ENCODE measurements around the gene CREB3L2.
A peak's percentile ranks its signal among the peaks of the same experiment; 100 is the strongest.
"Not testable (repeated sequence)": the region's sequence is repeated elsewhere in the genome, so short reads cannot be mapped to it uniquely, and the experiment has no call there.

Gene CREB3L2

DNA sequence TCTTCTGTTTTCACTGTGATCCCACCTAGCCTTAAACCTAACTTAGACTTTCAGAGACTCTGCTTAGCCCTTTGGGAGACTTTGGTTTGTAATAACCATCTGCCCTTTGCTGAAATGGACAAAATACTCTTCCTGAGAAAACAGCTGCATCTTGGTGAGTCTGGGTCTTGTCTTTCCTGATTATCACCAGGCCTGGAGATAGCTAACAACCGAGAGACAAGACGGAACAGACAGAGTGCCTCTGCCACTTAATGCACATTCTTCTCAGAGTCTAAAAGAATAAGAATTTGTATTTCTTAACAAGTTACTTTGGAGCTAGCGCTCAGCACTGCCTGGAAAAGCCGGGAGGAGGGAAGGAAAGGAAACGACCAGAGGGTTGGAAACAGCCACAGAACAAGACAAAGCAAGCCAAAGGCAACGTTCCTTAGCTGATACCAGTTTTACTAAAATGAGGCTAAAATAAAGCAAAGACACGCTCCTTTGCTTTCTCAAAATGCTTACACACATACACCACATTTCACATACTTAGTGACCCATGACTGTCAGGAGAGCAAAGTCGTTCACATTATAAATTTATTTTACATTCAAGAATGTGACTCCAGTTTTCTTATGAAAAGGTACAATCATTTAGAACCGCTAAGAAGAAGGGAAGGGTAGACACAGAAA, 84.8 kb downstream of the CREB3L2 start:
- peaks cover 17% of the 10 kb centered on the region for H3K36me3 Mint-ChIP-seq
- no peak overlapping the region for H3K27ac Mint-ChIP-seq
- peaks cover 10% of the 10 kb centered on the region for H3K4me1 Mint-ChIP-seq (ENCODE audit: low read depth)
- no peaks in the 10 kb centered on the region for H3K27me3 Mint-ChIP-seq
- H3K4me3 Mint-ChIP-seq, result no peak overlapping the region
- H3K9me3 Mint-ChIP-seq (ENCODE audit: low read depth), result no peaks in the 10 kb centered on the region

DNA sequence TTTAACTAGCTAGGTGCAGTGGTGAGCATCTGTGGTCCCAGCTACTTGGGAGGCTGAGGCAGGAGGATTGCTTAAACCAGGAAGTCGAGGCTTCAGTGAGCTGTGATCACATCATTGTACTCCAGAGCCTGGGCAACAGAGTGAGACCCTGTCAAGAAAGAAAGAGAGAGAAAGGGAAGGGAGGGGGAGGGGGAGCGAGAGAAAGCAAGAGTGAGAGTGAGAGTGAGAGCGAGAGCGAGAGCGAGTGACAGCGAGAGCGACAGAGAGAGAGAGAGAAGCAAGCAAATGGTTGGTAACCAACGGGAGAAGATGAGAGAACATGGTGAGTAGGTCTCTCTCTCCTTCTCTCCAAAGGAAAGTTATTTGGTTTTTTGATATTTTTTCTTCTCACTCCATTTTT, 85.3 kb downstream of the CREB3L2 start:
- Mint-ChIP-seq H3K27ac (no peak overlapping the region), H3K4me1 (ENCODE audit: low read depth) (peaks cover 10% of the 10 kb centered on the region), H3K36me3 (peaks cover 16% of the 10 kb centered on the region), H3K27me3 (no peaks in the 10 kb centered on the region), H3K9me3 (ENCODE audit: low read depth) (no peaks in the 10 kb centered on the region), H3K4me3 (no peak overlapping the region)

DNA sequence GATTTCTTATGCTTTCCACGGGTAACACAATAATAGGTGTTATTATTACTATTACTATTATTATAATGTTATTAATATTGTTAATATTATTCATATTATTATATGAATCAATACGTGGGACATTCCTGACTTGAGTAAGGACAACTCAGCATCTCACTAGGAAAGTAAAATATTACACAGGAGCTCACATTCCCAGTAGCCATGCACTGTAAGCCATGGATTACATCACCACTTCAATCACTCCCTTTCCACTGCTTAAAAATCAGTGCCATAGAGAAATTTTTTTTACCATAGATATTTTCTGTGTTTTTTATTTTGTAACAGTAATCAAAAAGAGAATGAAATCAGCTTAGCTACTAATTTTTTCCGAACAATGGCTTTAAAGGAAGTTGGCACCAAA, 86.6 kb downstream of the CREB3L2 start:
- Mint-ChIP-seq H3K27me3 (no peaks in the 10 kb centered on the region), H3K9me3 (ENCODE audit: low read depth) (no peaks in the 10 kb centered on the region), H3K4me1 (ENCODE audit: low read depth) (no peaks in the 10 kb centered on the region), H3K36me3 (peaks cover 10% of the 10 kb centered on the region), H3K27ac (no peak overlapping the region), H3K4me3 (no peak overlapping the region)

DNA sequence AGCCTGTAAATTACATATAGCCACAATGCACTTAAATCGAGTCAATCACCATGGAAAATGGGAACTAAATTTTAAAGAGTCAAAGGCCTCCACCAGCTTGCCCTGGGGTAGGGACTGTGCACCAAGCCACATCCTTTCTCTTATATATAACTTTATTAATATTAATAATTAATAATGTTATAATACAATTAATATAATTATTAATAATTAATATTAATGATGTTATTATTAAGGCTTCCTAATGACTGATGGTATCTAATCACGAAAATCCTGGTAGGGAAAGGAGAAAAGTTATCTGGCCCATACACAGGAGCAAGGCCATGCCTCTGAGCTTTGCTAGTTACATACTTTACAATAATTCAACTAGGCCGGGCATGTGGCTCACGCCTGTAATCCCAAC, 87.9 kb downstream of the CREB3L2 start:
- no peak overlapping the region for H3K4me3 Mint-ChIP-seq
- H3K36me3 Mint-ChIP-seq, result peaks cover 10% of the 10 kb centered on the region
- no peaks in the 10 kb centered on the region for H3K4me1 Mint-ChIP-seq (ENCODE audit: low read depth)
- H3K27ac Mint-ChIP-seq, result no peak overlapping the region
- no peaks in the 10 kb centered on the region for H3K9me3 Mint-ChIP-seq (ENCODE audit: low read depth)
- H3K27me3 Mint-ChIP-seq, result no peaks in the 10 kb centered on the region

DNA sequence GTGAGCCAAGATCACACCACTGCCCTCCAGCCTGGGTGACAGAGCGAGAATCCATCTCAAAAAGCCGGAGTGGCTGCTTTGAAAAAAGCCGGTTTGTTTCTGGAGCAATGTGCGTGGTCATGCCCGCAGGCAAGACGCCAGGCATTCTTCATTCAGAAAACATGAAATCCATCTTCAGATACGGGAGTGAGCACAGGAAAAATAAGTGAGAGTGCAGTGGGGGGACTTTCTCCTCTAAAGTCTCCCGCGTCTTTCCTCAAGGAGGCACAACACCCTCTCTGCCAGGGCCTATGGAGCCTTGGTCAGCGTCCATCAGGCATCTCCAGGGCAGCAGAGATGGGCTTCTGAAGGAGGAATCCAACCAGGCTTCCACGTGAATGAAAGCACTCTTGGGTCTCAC, 92.8 kb downstream of the CREB3L2 start:
- H3K4me3 Mint-ChIP-seq, result no peak overlapping the region
- H3K27ac Mint-ChIP-seq, result no peak overlapping the region
- H3K36me3 Mint-ChIP-seq, result peaks cover 15% of the 10 kb centered on the region
- H3K4me1 Mint-ChIP-seq (ENCODE audit: low read depth), result no peaks in the 10 kb centered on the region
- H3K9me3 Mint-ChIP-seq (ENCODE audit: low read depth), result no peaks in the 10 kb centered on the region
- H3K27me3 Mint-ChIP-seq, result no peaks in the 10 kb centered on the region

DNA sequence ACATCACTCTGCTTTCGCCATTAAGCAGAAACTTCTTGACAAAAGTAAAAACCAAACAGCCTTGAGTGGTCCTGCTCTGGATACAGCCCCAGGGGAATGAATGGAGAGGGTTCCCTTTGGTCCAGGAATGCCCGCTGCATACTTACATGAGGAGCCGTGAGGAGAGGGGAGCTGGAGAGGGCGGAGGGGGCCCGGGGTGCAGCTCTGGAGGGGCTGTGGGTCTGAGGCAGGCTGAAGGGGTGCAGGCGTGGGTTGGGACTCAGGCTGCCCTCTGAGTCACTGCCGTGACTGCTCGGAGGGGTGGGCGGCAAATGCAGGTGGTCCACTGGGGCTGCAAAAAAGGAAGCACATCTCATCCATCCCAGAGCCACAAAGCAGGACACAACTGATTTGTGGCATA, 93.8 kb downstream of the CREB3L2 start:
- Mint-ChIP-seq H3K9me3 (ENCODE audit: low read depth) (no peaks in the 10 kb centered on the region), H3K4me1 (ENCODE audit: low read depth) (peaks cover 6% of the 10 kb centered on the region), H3K4me3 (no peak overlapping the region), H3K27ac (no peak overlapping the region), H3K27me3 (no peaks in the 10 kb centered on the region), H3K36me3 (peaks cover 18% of the 10 kb centered on the region)

DNA sequence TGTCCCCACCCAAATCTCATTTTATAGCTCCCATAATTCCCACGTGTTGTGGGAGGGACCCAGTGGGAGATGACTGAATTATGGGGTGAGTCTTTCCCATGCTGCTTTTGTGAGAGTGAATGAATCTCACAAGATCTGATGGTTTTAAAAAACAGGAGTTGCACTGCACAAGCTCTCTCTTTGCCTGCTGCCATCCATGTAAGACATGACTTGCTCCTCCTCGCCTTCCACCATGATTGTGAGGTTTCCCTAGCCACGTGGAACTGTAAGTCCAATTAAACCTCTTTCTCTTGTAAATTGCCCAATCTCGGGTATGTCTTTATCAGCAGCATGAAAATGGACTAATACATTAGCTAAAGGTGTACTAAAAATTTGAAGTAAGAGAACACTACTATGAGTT, 95.2 kb downstream of the CREB3L2 start:
- not testable (repeated sequence) for H3K4me3 Mint-ChIP-seq; H3K9me3 Mint-ChIP-seq (ENCODE audit: low read depth); H3K4me1 Mint-ChIP-seq (ENCODE audit: low read depth); H3K27me3 Mint-ChIP-seq; H3K27ac Mint-ChIP-seq
- peaks cover 19% of the 10 kb centered on the region for H3K36me3 Mint-ChIP-seq

DNA sequence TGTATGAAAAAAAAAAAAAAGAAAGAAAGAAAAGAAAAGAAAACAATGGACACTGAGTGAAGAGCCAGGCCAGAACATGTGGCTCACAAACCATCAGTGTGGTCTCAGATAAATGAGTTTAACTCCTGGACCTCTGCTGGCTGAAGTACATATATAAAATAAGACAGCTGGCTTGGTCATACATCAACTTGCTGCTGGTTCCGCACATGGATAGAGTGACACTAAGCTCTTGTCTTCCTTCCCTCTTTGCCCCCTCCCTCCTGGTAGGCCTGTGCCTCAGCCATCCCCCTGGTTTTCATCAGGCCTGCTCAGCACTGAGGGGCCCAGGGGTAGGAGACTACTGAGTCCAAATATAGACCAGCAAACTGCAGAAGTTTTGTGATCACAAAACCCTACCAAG, 97.1 kb downstream of the CREB3L2 start:
- H3K36me3 Mint-ChIP-seq, result peaks cover 19% of the 10 kb centered on the region
- no peak overlapping the region for H3K27ac Mint-ChIP-seq
- peaks cover 9% of the 10 kb centered on the region for H3K4me1 Mint-ChIP-seq (ENCODE audit: low read depth)
- H3K9me3 Mint-ChIP-seq (ENCODE audit: low read depth), result no peaks in the 10 kb centered on the region
- H3K4me3 Mint-ChIP-seq, result no peak overlapping the region
- H3K27me3 Mint-ChIP-seq, result no peaks in the 10 kb centered on the region

DNA sequence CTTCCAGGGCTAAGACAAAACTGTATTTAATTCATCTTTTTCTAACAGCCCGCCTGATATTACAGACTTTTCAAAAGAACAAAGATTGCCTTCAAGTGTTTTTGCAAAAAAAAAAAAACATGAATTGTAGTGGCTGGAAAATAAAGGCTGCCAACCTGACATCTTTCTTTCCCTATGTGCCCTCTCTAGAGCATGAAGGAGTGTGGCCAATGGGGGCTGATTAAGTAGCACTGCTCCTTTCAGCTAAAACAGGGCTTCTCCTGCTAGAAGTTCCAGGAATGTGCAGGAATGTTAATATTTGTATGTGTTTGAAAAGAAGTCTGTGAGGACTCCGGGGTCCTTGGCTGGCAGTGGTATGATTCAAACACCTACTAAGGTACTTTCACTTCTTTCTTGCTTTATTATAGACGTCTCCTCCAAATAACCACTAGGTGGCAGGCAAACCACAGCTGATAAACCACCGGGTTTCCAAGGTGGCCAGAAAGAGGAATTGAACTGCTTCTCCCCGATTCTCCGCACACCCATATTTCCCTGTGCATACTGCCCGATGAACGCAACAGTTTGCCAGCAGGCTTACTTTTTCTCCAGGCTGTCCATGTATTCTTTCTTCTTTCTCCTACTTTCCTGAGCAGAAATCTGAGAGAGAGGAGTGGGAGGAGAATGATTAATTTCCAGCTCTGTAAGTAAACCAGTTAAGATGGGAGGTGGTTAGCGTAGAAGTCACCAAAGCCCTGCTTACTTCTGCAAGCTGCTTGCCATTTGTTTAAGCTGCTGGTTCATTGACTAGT, 98.3 kb downstream of the CREB3L2 start:
- Mint-ChIP-seq H3K36me3 (peaks cover 19% of the 10 kb centered on the region), H3K9me3 (ENCODE audit: low read depth) (no peaks in the 10 kb centered on the region), H3K27ac (no peak overlapping the region), H3K4me1 (ENCODE audit: low read depth) (peaks cover 19% of the 10 kb centered on the region), H3K4me3 (no peak overlapping the region), H3K27me3 (no peaks in the 10 kb centered on the region)

DNA sequence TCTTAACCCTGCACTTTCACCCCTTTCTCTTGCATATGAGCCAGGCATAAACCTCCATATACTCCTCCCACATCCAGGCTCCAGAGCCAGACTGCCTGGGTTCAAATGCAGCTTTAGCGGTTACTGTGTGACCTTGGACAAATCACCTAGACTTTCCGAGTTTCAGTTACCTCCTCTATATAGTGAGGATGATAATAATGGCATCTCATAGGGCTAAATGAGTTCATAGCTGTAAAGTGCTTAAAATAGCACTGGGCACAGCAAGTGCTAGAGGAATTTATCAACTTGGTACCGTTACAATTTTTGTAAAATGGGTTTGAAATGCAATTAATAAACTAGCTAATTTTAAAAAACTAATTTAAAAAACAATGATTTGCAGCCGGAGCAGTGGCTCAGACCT, 101.7 kb downstream of the CREB3L2 start:
- H3K27ac Mint-ChIP-seq, result no peak overlapping the region
- no peaks in the 10 kb centered on the region for H3K27me3 Mint-ChIP-seq

DNA sequence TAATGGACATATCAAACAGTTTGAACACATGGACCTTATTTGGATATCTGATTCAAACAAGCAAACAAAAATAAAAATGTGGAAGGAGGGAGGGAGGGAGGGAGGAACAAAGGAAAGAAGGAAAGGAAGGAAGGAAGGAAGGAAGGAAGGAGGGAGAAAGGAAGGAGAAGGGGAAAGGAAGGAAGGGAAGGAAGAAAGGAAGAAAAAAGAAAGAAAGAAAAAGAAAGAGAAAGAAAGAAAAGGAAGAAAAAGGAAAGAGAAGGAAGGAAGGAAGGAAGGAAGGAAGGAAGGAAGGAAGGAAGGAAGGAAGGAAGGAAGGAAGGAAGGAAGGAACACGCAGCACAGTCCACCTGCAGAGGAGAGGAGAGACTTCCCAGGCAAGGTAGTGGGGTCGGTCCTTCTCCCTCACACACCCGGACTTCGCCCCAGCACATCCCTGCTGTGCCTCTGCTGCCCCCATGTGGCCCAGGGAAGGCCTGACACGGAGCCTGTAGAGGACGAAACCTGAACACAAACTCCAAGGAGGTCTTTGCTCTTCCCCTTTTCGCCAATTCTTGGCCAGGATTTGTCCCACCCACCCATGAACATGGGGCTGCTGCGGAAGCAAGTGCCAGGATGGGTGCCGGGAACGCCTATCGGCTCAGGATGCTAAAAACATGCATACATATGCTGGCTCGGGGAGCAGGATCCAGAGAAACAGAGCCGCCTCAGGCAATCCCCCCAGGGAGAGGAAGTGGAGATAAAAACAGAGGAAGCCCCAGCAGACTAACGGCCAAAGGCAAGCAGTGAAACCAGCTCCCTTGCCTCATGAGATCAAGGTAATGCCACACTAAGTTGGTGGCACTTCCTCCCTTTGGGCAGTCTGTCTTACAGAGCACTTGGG, 102.8 kb downstream of the CREB3L2 start:
- peaks cover 21% of the 10 kb centered on the region for H3K4me1 Mint-ChIP-seq (ENCODE audit: low read depth)
- H3K9me3 Mint-ChIP-seq (ENCODE audit: low read depth), result no peaks in the 10 kb centered on the region
- no peaks in the 10 kb centered on the region for H3K27me3 Mint-ChIP-seq
- H3K27ac Mint-ChIP-seq, result peak overlapping the region; percentile 54
- peak overlapping the region; percentile 68 for H3K4me3 Mint-ChIP-seq
- peaks cover 12% of the 10 kb centered on the region for H3K36me3 Mint-ChIP-seq

More for the DNA sequence above, 101.7 kb downstream of the CREB3L2 start:
- peaks cover 21% of the 10 kb centered on the region for H3K4me1 Mint-ChIP-seq (ENCODE audit: low read depth)
- no peaks in the 10 kb centered on the region for H3K9me3 Mint-ChIP-seq (ENCODE audit: low read depth)
- no peak overlapping the region for H3K4me3 Mint-ChIP-seq
- peaks cover 12% of the 10 kb centered on the region for H3K36me3 Mint-ChIP-seq

DNA sequence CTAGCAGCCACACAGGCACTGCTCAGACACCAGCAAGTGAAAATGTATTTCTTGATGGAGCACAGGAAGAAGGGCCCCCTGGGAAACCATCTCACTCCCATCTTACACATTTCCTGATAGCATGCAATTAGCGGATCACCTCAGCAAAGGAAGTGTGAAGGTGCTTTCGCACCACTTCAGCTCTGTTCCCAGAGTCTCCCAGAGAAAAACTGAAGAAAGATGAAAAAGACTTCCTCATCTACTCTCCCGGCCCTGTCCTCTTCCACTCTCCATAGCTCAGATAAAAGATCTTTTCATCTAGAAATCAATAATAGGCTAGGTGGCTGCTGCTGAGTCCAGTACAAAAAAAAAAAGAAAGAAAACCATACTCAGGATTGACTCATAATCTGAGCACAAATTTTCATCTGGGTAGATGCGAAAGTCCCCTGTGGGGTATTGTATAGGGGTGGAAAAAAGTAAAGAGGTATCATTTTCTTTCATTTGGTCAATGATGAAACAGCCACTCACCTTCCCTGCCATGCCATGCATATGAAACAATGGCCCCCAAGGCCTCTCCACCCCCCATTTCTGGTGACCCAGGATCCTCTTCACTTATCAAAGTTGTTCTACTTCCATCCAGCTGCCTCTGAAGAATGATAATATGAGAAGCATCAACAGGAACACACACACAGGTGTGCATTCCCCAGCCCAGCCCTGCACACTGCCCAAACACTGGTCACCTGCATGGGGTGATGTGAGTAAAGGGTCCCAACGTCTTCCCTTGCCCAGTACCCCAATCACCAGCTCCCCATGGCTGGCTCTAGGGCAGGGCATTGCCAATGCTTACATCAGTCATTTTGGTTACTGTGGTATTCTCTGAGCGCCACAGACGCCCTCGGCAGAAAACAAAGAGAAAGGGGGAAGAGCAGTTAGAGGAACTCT, 106.3 kb downstream of the CREB3L2 start:
- H3K36me3 Mint-ChIP-seq, result peaks cover 14% of the 10 kb centered on the region
- no peaks in the 10 kb centered on the region for H3K27me3 Mint-ChIP-seq
- no peak overlapping the region for H3K4me3 Mint-ChIP-seq
- peaks cover 15% of the 10 kb centered on the region for H3K4me1 Mint-ChIP-seq (ENCODE audit: low read depth)
- peak overlapping the region; percentile 10 for H3K27ac Mint-ChIP-seq
- no peaks in the 10 kb centered on the region for H3K9me3 Mint-ChIP-seq (ENCODE audit: low read depth)

DNA sequence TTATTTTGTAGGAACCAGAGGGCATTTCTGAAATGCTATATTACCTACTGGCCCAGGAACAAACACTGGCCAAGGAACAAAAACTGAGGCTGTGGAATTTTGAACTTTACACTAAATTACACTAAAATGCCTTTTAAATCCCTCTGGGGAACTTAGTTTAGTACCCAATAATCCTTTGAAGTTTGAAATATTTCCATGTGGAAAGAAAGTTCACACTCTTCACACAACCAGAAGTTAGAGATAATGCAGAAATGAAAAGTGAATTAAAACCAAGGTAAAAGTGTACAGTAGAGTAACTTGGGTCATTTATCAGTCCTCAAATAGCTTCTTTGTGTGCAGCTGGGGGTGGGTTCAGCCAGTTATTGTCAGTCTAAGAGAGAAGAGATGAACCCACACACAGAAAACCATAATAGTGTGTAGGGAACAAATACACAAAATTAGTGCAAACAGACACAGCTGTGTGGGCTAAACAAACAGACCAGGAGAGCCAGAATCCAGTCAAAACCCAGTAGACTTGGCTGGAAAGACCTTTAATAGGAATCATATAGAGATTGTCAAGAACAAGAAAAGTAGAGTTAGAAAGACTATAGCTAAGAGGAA, 108.6 kb downstream of the CREB3L2 start:
- H3K36me3 Mint-ChIP-seq, result peaks cover 15% of the 10 kb centered on the region

More for the DNA sequence above, 108.6 kb downstream of the CREB3L2 start:
- no peak overlapping the region for H3K4me3 Mint-ChIP-seq
- no peaks in the 10 kb centered on the region for H3K9me3 Mint-ChIP-seq (ENCODE audit: low read depth)
- no peaks in the 10 kb centered on the region for H3K27me3 Mint-ChIP-seq
- no peak overlapping the region for H3K27ac Mint-ChIP-seq
- no peaks in the 10 kb centered on the region for H3K4me1 Mint-ChIP-seq (ENCODE audit: low read depth)
